HepG2 (cell line): Measurements from ENCODE around the gene STRN4. TPM values are rescaled to one million over a fixed set of nuclear protein-coding genes. Genes with fewer than 3 reads are reported as not detected.

Experiments
- ATAC-seq: fragments of 200-7000 bp; cut with Tn5 transposase; 3 replicates; pipeline ENCODE4 v1.9.1; 2020; ENCODE audit warnings: mild to moderate bottlenecking, moderate library complexity
- BruUV-seq: library from RNA; stranded (reverse); fragments of 400-500 nt; replicated peaks from 2 replicates; lab custom pipeline; 2021; lab: Mats Ljungman, UMichigan
- CTCF ChIA-PET: fragments of 300-600 bp; formaldehyde crosslinking; extraction: SDS; loops from one replicate; lab custom pipeline; 2021; ENCODE audit warnings: low total read pairs, inconsistent platforms, low intra/inter-chr PET ratio; lab: Yijun Ruan, JAX
- POLR2A ChIA-PET: fragments of 350-600 bp; sonication (Branson Sonifier 250); formaldehyde crosslinking; loops from one replicate; lab custom pipeline; 2020; ENCODE audit warnings: antibody characterized with exemption, inconsistent platforms; lab: Yijun Ruan, JAX
- DNase-seq: peaks from one replicate; pipeline ENCODE4 v3.0.0-alpha.2; 2015; ENCODE audit warnings: low spot score
- FAIRE-seq: peaks from 3 replicates; lab custom pipeline; 2011; peaks lifted over from hg19 to GRCh38; lab: Jason Lieb, UNC
- H2AFZ ChIP-seq: one replicate; pipeline ENCODE4 v1.6.1; 2011; ENCODE audit warnings: low read length, inconsistent platforms
- H3K27ac ChIP-seq: fragments of 300-600 bp; 3 replicates; pipeline ENCODE4 v1.8.0; 2011; ENCODE audit warnings: mixed run types, mild to moderate bottlenecking, mixed read lengths, low read length, inconsistent platforms; ENCODE audit not compliant: insufficient read depth; ENCODE audit errors: extremely low read length
- H3K27me3 ChIP-seq, 2 experiments: fragments of 200-600 bp in 1 of 2; 2 replicates in 1 of 2; 3 replicates in 1 of 2; pipeline versions ENCODE4 v1.6.0 to v1.8.0; 2011; ENCODE audit warnings: low read length in 2 of 2, mild to moderate bottlenecking in 2 of 2, moderate library complexity in 2 of 2, inconsistent platforms in 1 of 2; ENCODE audit not compliant: insufficient read depth in 2 of 2, control insufficient read depth in 1 of 2
- H3K36me3 ChIP-seq, 2 experiments: fragments of 200-600 bp in 1 of 2; replicated peaks in 1 of 2; 2 replicates in 1 of 2; 3 replicates in 1 of 2; pipeline versions ENCODE4 v1.5.1 to v1.8.0; 2011; ENCODE audit warnings: low read length in 2 of 2, inconsistent platforms in 1 of 2; ENCODE audit not compliant: insufficient read depth in 2 of 2, control insufficient read depth in 1 of 2
- H3K4me1 ChIP-seq: 2 replicates; pipeline ENCODE4 v1.5.1; 2012; ENCODE audit warnings: low read length, inconsistent platforms; ENCODE audit not compliant: insufficient read depth
- H3K4me2 ChIP-seq: 2 replicates; pipeline ENCODE4 v1.6.0; 2011; ENCODE audit warnings: low read depth, low read length, inconsistent platforms
- H3K4me3 ChIP-seq, 3 experiments: fragments of 200-600 bp in 1 of 3; sonication (generic), shearing (Covaris generic) in 1 of 3; replicated peaks in 1 of 3; 2 replicates each; pipeline ENCODE4 v1.5.1; 2011 to 2016; ENCODE audit warnings: low read length in 3 of 3, inconsistent platforms in 2 of 3, low read depth in 2 of 3, mild to moderate bottlenecking in 2 of 3, control low read depth in 1 of 3, mixed read lengths in 1 of 3; ENCODE audit not compliant: insufficient read depth in 1 of 3
- H3K79me2 ChIP-seq: one replicate; pipeline ENCODE4 v1.6.1; 2011; ENCODE audit warnings: low read length, inconsistent platforms; ENCODE audit not compliant: insufficient read depth
- H3K9ac ChIP-seq: 2 replicates; pipeline ENCODE4 v1.6.0; 2011; ENCODE audit warnings: mild to moderate bottlenecking, low read depth, low read length, inconsistent platforms; ENCODE audit not compliant: insufficient read depth
- H3K9me3 ChIP-seq: 2 replicates; pipeline ENCODE4 v1.5.1; 2012; ENCODE audit warnings: mild to moderate bottlenecking, low read length
- H4K20me1 ChIP-seq: 2 replicates; pipeline ENCODE4 v1.6.0; 2011; ENCODE audit warnings: inconsistent platforms, mild to moderate bottlenecking, low read length, moderate library complexity; ENCODE audit not compliant: insufficient read depth
- AGO2 ChIP-seq: fragments of 200-400 bp; formaldehyde crosslinking; optimal IDR thresholded peaks from 2 replicates; pipeline ENCODE3; 2017; ENCODE audit warnings: mild to moderate bottlenecking, low read depth, low read length, moderate library complexity
- ATF7-NPFF ChIP-seq: sonication (generic); formaldehyde crosslinking; IDR thresholded peaks from 2 replicates; pipeline ENCODE4 v1.8.1; 2023; ENCODE audit warnings: mild to moderate bottlenecking, low read depth, missing genetic modification reagents, moderate library complexity
- BCL6 ChIP-seq: IDR thresholded peaks from 2 replicates; pipeline ENCODE4 v1.6.1; 2016; ENCODE audit warnings: missing genetic modification reagents, missing compliant biosample characterization
- DBP ChIP-seq: sonication (generic); formaldehyde crosslinking; IDR thresholded peaks from 2 replicates; pipeline ENCODE4 v1.4.0; 2020; ENCODE audit warnings: missing genetic modification reagents; ENCODE audit errors: not compliant biosample characterization
- DMAP1 ChIP-seq: IDR thresholded peaks from 2 replicates; pipeline ENCODE4 v1.6.1; 2016
- GLMP ChIP-seq: sonication (generic); formaldehyde crosslinking; IDR thresholded peaks from 2 replicates; pipeline ENCODE4 v1.9.0; 2021; ENCODE audit warnings: missing genetic modification reagents, mild to moderate bottlenecking, borderline replicate concordance
- HDAC6 ChIP-seq: fragments of 200-600 bp; sonication (generic); IDR thresholded peaks from 2 replicates; pipeline ENCODE4 v1.7.0; 2017; ENCODE audit warnings: mild to moderate bottlenecking, antibody characterized with exemption, low read length, low read depth
- KDM6A ChIP-seq: IDR thresholded peaks from 2 replicates; pipeline ENCODE4 v1.6.1; 2016; ENCODE audit warnings: low read depth
- MYNN ChIP-seq: sonication (generic); formaldehyde crosslinking; IDR thresholded peaks from 2 replicates; pipeline ENCODE4 v1.4.0; 2020; ENCODE audit warnings: mild to moderate bottlenecking, low read depth, missing genetic modification reagents
- NFYB ChIP-seq: sonication (generic); formaldehyde crosslinking; IDR thresholded peaks from 2 replicates; pipeline ENCODE4 v1.4.0; 2020; ENCODE audit warnings: missing genetic modification reagents
- PAWR ChIP-seq: sonication (generic); formaldehyde crosslinking; IDR thresholded peaks from 2 replicates; pipeline ENCODE4 v1.4.0; 2020; ENCODE audit warnings: missing genetic modification reagents, mild to moderate bottlenecking, borderline replicate concordance
- PHB2 ChIP-seq: fragments of 450-650 bp; IDR thresholded peaks from 2 replicates; pipeline ENCODE4 v1.6.1; 2018; ENCODE audit not compliant: partially characterized antibody
- PHF5A ChIP-seq: IDR thresholded peaks from one replicate; pipeline ENCODE4 v1.6.1; 2018; ENCODE audit warnings: low read depth, missing genetic modification reagents; ENCODE audit not compliant: unreplicated experiment
- PTBP1 ChIP-seq: fragments of 200-400 bp; formaldehyde crosslinking; IDR thresholded peaks from 2 replicates; pipeline ENCODE4 v1.6.1; 2018; ENCODE audit warnings: low read length, low read depth; ENCODE audit not compliant: poor library complexity, severe bottlenecking
- RORA ChIP-seq: sonication (generic); formaldehyde crosslinking; IDR thresholded peaks from 2 replicates; pipeline ENCODE4 v1.5.0; 2020; ENCODE audit warnings: mild to moderate bottlenecking, missing genetic modification reagents, moderate library complexity
- SNAPC5 ChIP-seq: sonication (generic); formaldehyde crosslinking; IDR thresholded peaks from 2 replicates; pipeline ENCODE4 v1.8.1; 2023; ENCODE audit warnings: mild to moderate bottlenecking, missing genetic modification reagents, borderline replicate concordance
- THAP7 ChIP-seq: sonication (generic); formaldehyde crosslinking; IDR thresholded peaks from 2 replicates; pipeline ENCODE4 v1.8.1; 2023; ENCODE audit warnings: mild to moderate bottlenecking, missing genetic modification reagents
- ZC3H4 ChIP-seq: sonication (generic); formaldehyde crosslinking; IDR thresholded peaks from 2 replicates; pipeline ENCODE4 v1.4.0; 2020; ENCODE audit warnings: missing genetic modification reagents, borderline replicate concordance
- WGBS: methylation state at CpG from one replicate; pipeline ENCODE4 v1.1.6; 2017; ENCODE audit warnings: low lambda C conversion rate; 5-methylcytosine and 5-hydroxymethylcytosine counted together
- in situ Hi-C: cut with HindIII; loops from 2 replicates; pipeline ENCODE4 v1.10.0; 2017; ENCODE audit warnings: low pct_unique_long_range_greater_than_20kb; ENCODE audit not compliant: extremely low pct_ligation_motif_present
- intact Hi-C: fragments of 100-400 bp; cut with micrococcal nuclease; formaldehyde crosslinking; loops from one replicate; pipeline ENCODE4 v1.10.0; 2022; ENCODE audit not compliant: unreplicated experiment
- polyA plus RNA-seq, 8 experiments: library from polyadenylated mRNA; depleted of rRNA in 3 of 8; stranded (reverse) in 7 of 8; unstranded in 1 of 8; fragments of >200 nt; fragmentation: Illumina TruSeq in 4 of 8; extraction: Trizol in 4 of 8; gene quantifications; 2 replicates each; pipeline versions ENCODE4 v1.2.1 to v1.2.3, GENCODE V29; 2011 to 2016; ENCODE audit warnings: low read depth in 4 of 8, missing spikeins in 1 of 8, mixed read lengths in 1 of 8; ENCODE audit not compliant: insufficient read depth in 1 of 8
- total RNA-seq, 5 experiments: library from RNA; depleted of rRNA; stranded (reverse); fragments of >200 nt; fragmentation: Illumina TruSeq; extraction: Trizol; gene quantifications; 2 replicates each; pipeline ENCODE4 v1.2.3, GENCODE V29; 2016; ENCODE audit warnings: low read depth in 1 of 5

Gene STRN4
- total and polyA plus RNA-seq, 2 of the 13 experiments (the other 11 are each of a cell fraction or from before 2014, with no cell fraction given) = 43.1 to 57.3 TPM

DNA sequence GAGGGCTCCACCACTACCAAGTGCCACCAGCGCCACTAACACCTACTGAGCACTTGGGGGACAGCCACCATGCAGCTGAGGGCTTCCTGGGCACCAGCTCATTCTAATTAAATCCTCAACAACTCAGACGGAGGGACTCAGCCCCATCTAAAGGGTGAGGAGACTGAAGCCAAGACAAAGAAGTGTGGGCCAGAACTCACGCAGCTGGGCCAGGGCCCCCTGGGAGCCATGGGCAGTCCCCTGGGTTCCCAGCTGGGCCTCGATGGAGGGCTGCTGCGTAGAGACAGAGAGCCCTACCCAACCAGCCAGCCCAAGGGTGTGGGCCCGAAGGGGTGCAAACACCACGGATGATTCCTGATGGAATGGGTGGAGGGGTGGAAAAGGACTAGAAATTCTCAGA lies 16.6 kb downstream of the STRN4 start:
- Histone ChIP-seq H3K4me3 (no peak overlapping the region), H3K9me3 (no peaks in the 10 kb centered on the region), H2AFZ (no peak overlapping the region), H3K4me1 (no peaks in the 10 kb centered on the region), H3K4me2 (no peak overlapping the region), H3K27ac (no peak overlapping the region), H3K36me3 (peaks cover 62 to 97% of the 10 kb centered on the region in 2 experiments), H4K20me1 (peaks cover 13% of the 10 kb centered on the region; the same call in 1 of the 2 replicates), H3K9ac (no peak overlapping the region), H3K79me2 (no peaks in the 10 kb centered on the region), H3K27me3 (no peaks in the 10 kb centered on the region)
- ATAC-seq (no peak), DNase-seq (no peak), FAIRE-seq (no peak)
- TF ChIP-seq NFYB (CRISPR knock-in tag) (no peak), PTBP1 (no peak), AGO2 (no peak), PHF5A (no peak), THAP7 (CRISPR knock-in tag) (no peak), DBP (no peak), PHB2 (no peak), ZC3H4 (CRISPR knock-in tag) (no peak), RORA (CRISPR knock-in tag) (no peak), ATF7-NPFF (CRISPR knock-in tag) (no peak), MYNN (CRISPR knock-in tag) (no peak), PAWR (no peak), HDAC6 (no peak), SNAPC5 (no peak), DMAP1 (CRISPR knock-in tag) (no peak), KDM6A (CRISPR knock-in tag) (no peak), GLMP (CRISPR knock-in tag) (no peak), BCL6 (CRISPR knock-in tag) (no peak)
- ChIA-PET CTCF (interaction anchor here (2.8 kb wide), 1 partner anchor 25 kb away, joined by 22 read pairs; no protein-coding TSS in a partner anchor), POLR2A (no interaction called here)
- no TSS peak for BruUV-seq
- intact Hi-C loops = no loop called here
- WGBS = 100% methylated on average over 5 of the region's 7 CpGs
- in situ Hi-C loops = no loop called here
